ENCODE results near the gene B4GALNT3. TPM values are rescaled to one million over a fixed set of nuclear protein-coding genes. Genes with fewer than 3 reads are reported as not detected.

The B4GALNT3 gene
- polyA plus RNA-seq, 1 donor: 13.8 TPM

GRCh38 chr12:559208-559905 is 99.6 kb downstream of the B4GALNT3 start:
- DNase-seq (ENCODE audit: low read depth): no peak

GRCh38 chr12:559906-560455 is 100.2 kb downstream of the B4GALNT3 start:
- DNase-seq (ENCODE audit: low read depth): no peak

GRCh38 chr12:560691-561390 is 101.1 kb downstream of the B4GALNT3 start:
- DNase-seq (ENCODE audit: low read depth): no peak

GRCh38 chr12:561391-561705 is 101.6 kb downstream of the B4GALNT3 start:
- no peak for DNase-seq (ENCODE audit: low read depth)

GRCh38 chr12:561908-562593 is 102.3 kb downstream of the B4GALNT3 start:
- no peak for DNase-seq (ENCODE audit: low read depth)

GRCh38 chr12:562634-563033 is 102.9 kb downstream of the B4GALNT3 start:
- no peak for DNase-seq (ENCODE audit: low read depth)

- DNase-seq (ENCODE audit: low read depth): no peak
Measured at GRCh38 chr12:563250-563781, 103.6 kb downstream of the B4GALNT3 start.

- no peak for DNase-seq (ENCODE audit: low read depth)
Measured at GRCh38 chr12:563787-564298, 104.1 kb downstream of the B4GALNT3 start.

GRCh38 chr12:565161-565560 is 105.4 kb downstream of the B4GALNT3 start:
- no peak for DNase-seq (ENCODE audit: low read depth)

- DNase-seq (ENCODE audit: low read depth): no peak
Measured at GRCh38 chr12:565589-566105, 105.9 kb downstream of the B4GALNT3 start.

GRCh38 chr12:568486-568885 is 108.7 kb downstream of the B4GALNT3 start:
- DNase-seq (ENCODE audit: low read depth): no peak

GRCh38 chr12:569091-569676 is 109.4 kb downstream of the B4GALNT3 start:
- DNase-seq (ENCODE audit: low read depth): no peak

GRCh38 chr12:569803-570434 is 110.2 kb downstream of the B4GALNT3 start:
- DNase-seq (ENCODE audit: low read depth): no peak

GRCh38 chr12:570435-570920 is 110.7 kb downstream of the B4GALNT3 start:
- DNase-seq (ENCODE audit: low read depth): no peak

GRCh38 chr12:570921-571794 is 111.4 kb downstream of the B4GALNT3 start:
- no peak for DNase-seq (ENCODE audit: low read depth)

- DNase-seq (ENCODE audit: low read depth): no peak
Measured at GRCh38 chr12:571795-572531, 112.2 kb downstream of the B4GALNT3 start.

GRCh38 chr12:572532-572899 is 112.8 kb downstream of the B4GALNT3 start:
- no peak for DNase-seq (ENCODE audit: low read depth)

- DNase-seq (ENCODE audit: low read depth): no peak
Measured at GRCh38 chr12:573232-573631, 113.5 kb downstream of the B4GALNT3 start.

GRCh38 chr12:574475-575128 is 114.9 kb downstream of the B4GALNT3 start:
- DNase-seq (ENCODE audit: low read depth): no peak

Measured in forelimb muscle (tissue), 1 donor.